Gastrocnemius medialis (tissue), 4 donors: ENCODE measurements around the gene SCAI. TPM values are rescaled to one million over a fixed set of nuclear protein-coding genes. Genes with fewer than 3 reads are reported as not detected.
"Not testable (repeated sequence)": the region's sequence is repeated elsewhere in the genome, so short reads cannot be mapped to it uniquely, and the experiment has no call there.

Source experiments
- ATAC-seq, 2 donors: fragments of 150-250 bp; one replicate each; pipeline ENCODE4 v1.9.1; 2016
- DNase-seq, 2 donors: peaks; one replicate each; pipeline ENCODE4 v3.0.0-alpha.2; 2019
- H3K27ac ChIP-seq, 4 donors: fragments of 200-600 bp; sonication (generic); 1 replicate in 1 of 4; 2 replicates in 3 of 4; pipeline ENCODE4 v1.5.1; 2016 to 2018; ENCODE audit warnings: mild to moderate bottlenecking in 2 of 4, moderate library complexity in 1 of 4
- H3K27me3 ChIP-seq, 3 donors: fragments of 200-600 bp; sonication (generic) in 2 of 3; 1 replicate in 1 of 3; 2 replicates in 2 of 3; pipeline versions ENCODE4 v1.5.1 to v1.6.0; 2016 to 2019; ENCODE audit warnings: mild to moderate bottlenecking in 1 of 3, moderate library complexity in 1 of 3
- H3K36me3 ChIP-seq, 2 donors: fragments of 200-600 bp; sonication (generic) in 1 of 2; one replicate each; pipeline ENCODE4 v1.5.1; 2017 to 2018
- H3K4me1 ChIP-seq, 2 donors: fragments of 200-600 bp; sonication (generic) in 1 of 2; one replicate each; pipeline ENCODE4 v1.5.1; 2016 to 2017; ENCODE audit warnings: mild to moderate bottlenecking in 2 of 2
- H3K4me3 ChIP-seq, 4 donors: fragments of 200-600 bp; sonication (generic) in 3 of 4; 1 replicate in 1 of 4; 2 replicates in 3 of 4; pipeline ENCODE4 v1.5.1; 2016 to 2019; ENCODE audit warnings: mild to moderate bottlenecking in 2 of 4
- H3K9me3 ChIP-seq, 3 donors: fragments of 200-600 bp; sonication (generic) in 2 of 3; 1 replicate in 1 of 3; 2 replicates in 2 of 3; pipeline ENCODE4 v1.5.1; 2016 to 2019
- POLR2A ChIP-seq, 2 donors: fragments of 450-650 bp; IDR thresholded peaks; one replicate each; pipeline ENCODE4 v1.6.1; 2017; ENCODE audit warnings: antibody characterized with exemption in 2 of 2, mild to moderate bottlenecking in 2 of 2, moderate library complexity in 2 of 2
- in situ Hi-C, 4 donors: fragments of 200-750 bp; cut with MboI; loops; one replicate each; pipeline versions ENCODE4 v1.15.0 to v1.8.0; 2017; ENCODE audit warnings: low sequenced_read_pairs in 4 of 4
- intact Hi-C: fragments of 100-400 bp; cut with DNase I; formaldehyde crosslinking; loops from one replicate; pipeline ENCODE4 v1.15.1; 2023; ENCODE audit warnings: low total_unique reads
- total RNA-seq, 4 donors: library from RNA; depleted of rRNA; stranded (reverse); fragments of >200 nt; gene quantifications; one replicate each; pipeline versions ENCODE4 v1.1.0 to v1.2.3, GENCODE V29; 2016
- TF ChIP-seq, protein P1 (sequence below), 5 experiments: fragments of 450-650 bp in 3 of 5; fragments of 200-600 bp in 2 of 5; sonication (generic) in 2 of 5; IDR thresholded peaks in 4 of 5; conservative IDR thresholded peaks in 1 of 5; 1 replicate in 4 of 5; 2 replicates in 1 of 5; pipeline ENCODE4 v1.5.1; 2016 to 2019; ENCODE audit warnings: antibody characterized with exemption in 5 of 5, mild to moderate bottlenecking in 3 of 5, moderate library complexity in 3 of 5

SCAI gene
- total RNA-seq, 4 donors from 2014 or later, result 1.1 to 4.7 (median 3.4) TPM

DNA sequence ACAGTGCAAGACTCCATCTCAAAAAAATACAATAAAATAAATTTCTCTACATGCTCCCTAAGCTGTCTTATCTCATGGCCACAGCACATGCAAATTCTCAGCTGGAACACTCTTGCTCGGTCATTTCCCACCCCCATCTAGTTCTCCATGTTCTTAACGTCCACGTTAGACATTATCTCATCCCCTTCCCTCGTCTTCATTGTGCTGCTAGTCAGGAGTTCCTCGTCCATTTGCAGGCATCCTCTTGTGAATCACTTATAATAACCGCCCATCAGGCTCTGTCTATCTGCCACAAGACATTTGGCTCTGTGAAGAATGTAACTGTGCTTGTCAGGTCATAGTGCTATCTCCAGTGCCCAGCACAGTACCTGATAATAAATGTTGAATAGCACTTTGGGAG, 169.5 kb downstream of the SCAI start:
- DNase-seq (no peak), ATAC-seq (no peak)
- no peak for TF ChIP-seq POLR2A (IDR thresholded peaks at IDR 0.05)
- TF ChIP-seq, protein P1, sequence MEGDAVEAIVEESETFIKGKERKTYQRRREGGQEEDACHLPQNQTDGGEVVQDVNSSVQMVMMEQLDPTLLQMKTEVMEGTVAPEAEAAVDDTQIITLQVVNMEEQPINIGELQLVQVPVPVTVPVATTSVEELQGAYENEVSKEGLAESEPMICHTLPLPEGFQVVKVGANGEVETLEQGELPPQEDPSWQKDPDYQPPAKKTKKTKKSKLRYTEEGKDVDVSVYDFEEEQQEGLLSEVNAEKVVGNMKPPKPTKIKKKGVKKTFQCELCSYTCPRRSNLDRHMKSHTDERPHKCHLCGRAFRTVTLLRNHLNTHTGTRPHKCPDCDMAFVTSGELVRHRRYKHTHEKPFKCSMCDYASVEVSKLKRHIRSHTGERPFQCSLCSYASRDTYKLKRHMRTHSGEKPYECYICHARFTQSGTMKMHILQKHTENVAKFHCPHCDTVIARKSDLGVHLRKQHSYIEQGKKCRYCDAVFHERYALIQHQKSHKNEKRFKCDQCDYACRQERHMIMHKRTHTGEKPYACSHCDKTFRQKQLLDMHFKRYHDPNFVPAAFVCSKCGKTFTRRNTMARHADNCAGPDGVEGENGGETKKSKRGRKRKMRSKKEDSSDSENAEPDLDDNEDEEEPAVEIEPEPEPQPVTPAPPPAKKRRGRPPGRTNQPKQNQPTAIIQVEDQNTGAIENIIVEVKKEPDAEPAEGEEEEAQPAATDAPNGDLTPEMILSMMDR (IDR thresholded peaks at IDR 0.05 in 4 of 5, conservative IDR thresholded peaks at IDR 0.05 in 1 of 5), result no peak
- intact Hi-C loops, result no loop called here
- Histone ChIP-seq H3K9me3 (no peaks in the 10 kb centered on the region), H3K4me3 (no peak overlapping the region), H3K36me3 (no peaks in the 10 kb centered on the region), H3K27ac (no peak overlapping the region), H3K4me1 (peaks cover 0 to 3% of the 10 kb centered on the region in 2 donors), H3K27me3 (no peaks in the 10 kb centered on the region)
- in situ Hi-C loops, result no loop called here

DNA sequence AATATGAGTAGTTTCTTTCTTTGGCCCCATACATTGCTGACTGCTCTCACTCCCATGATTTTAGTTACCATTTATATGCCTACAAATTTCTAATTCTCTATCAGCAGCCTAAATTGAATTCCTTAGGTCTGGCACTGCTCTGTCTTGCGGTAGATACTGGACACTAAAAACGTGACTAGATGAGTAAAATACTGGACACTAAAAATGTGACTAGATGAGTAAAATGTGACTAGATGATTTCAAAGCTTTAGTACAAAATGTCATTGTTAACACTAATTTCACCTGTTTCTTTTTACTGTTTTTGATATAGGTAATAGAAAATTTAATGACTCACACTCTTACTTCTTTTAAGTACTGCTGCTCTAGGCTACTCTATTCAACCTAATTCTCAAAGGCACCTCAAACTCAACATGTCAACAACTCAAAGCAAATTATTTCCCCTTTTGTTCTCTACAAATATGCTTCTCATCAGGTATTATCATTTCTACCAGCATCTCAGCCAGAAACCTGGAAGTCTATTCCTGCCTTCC, 171.0 kb downstream of the SCAI start:
- Histone ChIP-seq H3K4me3 (no peak overlapping the region), H3K27ac (no peak overlapping the region), H3K9me3 (no peaks in the 10 kb centered on the region), H3K36me3 (no peaks in the 10 kb centered on the region), H3K27me3 (no peaks in the 10 kb centered on the region), H3K4me1 (peaks cover 0 to 3% of the 10 kb centered on the region in 2 donors)
- in situ Hi-C loops, result no loop called here
- intact Hi-C loops, result no loop called here
- DNase-seq (no peak), ATAC-seq (no peak)
- no peak for TF ChIP-seq POLR2A (IDR thresholded peaks at IDR 0.05)
- TF ChIP-seq, protein P1 (IDR thresholded peaks at IDR 0.05 in 4 of 5, conservative IDR thresholded peaks at IDR 0.05 in 1 of 5), result no peak

DNA sequence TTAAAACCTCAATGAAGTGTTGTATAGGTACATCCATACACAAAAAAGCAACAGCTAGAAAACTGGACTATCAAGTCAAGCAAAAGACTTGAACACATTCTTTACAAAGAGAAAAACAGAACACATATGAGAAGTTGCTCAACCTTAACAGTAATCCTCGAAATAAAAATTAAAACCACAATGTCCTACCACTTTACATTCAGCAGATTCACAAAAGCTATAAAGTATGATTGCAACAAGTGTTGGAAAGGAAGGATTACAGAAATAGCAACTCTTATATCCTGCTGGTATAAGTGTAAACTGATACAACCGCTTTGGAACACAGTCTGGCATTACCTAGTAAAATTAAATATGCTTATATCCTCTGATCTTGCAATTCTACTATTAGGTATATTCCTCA, 173.9 kb downstream of the SCAI start:
- in situ Hi-C loops (no loop called here), intact Hi-C loops (no loop called here)
- no peak for ATAC-seq
- no peak for DNase-seq
- TF ChIP-seq, protein P1 (IDR thresholded peaks at IDR 0.05 in 4 of 5, conservative IDR thresholded peaks at IDR 0.05 in 1 of 5), result no peak
- TF ChIP-seq POLR2A (IDR thresholded peaks at IDR 0.05), result no peak
- no peak overlapping the region for H3K4me3 ChIP-seq
- no peaks in the 10 kb centered on the region for H3K27me3 ChIP-seq
- H3K27ac ChIP-seq, result no peak overlapping the region
- no peaks in the 10 kb centered on the region for H3K36me3 ChIP-seq
- peaks cover 0 to 3% of the 10 kb centered on the region in 2 donors for H3K4me1 ChIP-seq
- no peaks in the 10 kb centered on the region for H3K9me3 ChIP-seq

DNA sequence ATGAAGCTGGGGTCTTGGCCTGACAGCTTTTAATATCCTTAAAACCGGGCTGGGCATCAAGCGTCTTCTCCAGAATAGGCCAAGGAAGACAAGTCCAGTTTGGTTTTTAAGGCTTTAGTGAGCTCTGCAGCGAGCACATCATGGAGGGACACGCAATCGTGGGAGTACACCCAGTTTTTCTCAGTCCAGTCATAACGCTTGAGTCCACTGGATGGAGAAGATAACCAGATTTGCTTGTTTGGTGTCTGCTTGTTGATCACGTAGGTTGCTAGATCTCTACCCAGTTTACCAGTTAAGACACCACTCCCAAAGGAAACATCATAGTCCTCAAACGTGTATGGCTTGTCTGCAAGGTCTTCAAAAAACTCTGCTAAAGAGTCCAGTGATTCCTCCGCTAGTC, 175.1 kb downstream of the SCAI start:
- H3K4me1 ChIP-seq, result peaks cover 0 to 3% of the 10 kb centered on the region in 2 donors
- H3K9me3 ChIP-seq, result no peaks in the 10 kb centered on the region
- intact Hi-C loops (no loop called here), in situ Hi-C loops (no loop called here)
- ATAC-seq (no peak), DNase-seq (no peak)
- H3K27me3 ChIP-seq, result no peaks in the 10 kb centered on the region
- H3K36me3 ChIP-seq, result no peaks in the 10 kb centered on the region
- H3K4me3 ChIP-seq, result no peak overlapping the region
- TF ChIP-seq POLR2A (IDR thresholded peaks at IDR 0.05), result no peak
- TF ChIP-seq, protein P1 (IDR thresholded peaks at IDR 0.05 in 4 of 5, conservative IDR thresholded peaks at IDR 0.05 in 1 of 5), result no peak
- H3K27ac ChIP-seq, result no peak overlapping the region

DNA sequence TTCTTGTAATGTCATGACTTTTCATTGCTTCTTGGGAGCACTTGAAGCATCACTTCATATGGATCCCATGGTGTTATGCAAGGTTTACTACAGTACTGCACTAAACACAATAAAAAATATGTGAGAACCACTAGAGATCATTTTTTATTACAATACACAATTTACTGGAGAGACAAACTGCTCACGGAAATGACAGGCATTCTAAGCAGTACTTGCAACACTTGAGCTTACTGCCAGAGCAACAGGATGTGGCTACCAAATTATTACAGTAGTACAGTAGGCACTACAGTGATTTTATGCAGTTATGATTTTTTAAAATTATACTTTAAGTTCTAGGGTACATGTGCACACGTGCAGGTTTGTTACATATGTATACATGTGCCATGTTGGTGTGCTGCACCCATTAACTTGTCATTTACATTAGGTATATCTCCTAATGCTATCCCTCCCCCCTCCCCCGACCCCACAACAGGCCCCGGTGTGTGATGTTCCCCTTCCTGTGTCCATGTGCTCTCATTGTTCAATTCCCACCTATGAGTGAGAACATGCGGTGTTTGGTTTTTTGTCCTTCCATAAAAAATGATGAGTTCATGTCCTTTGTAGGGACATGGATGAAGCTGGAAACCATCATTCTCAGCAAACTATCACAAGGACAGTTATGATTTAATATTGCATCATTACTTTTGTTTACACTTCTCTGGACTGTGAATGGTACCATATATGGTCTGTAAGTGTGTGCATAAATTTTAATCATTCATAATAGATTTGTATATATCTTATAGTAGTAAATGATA, 177.4 kb downstream of the SCAI start:
- intact Hi-C loops, H3K9me3 ChIP-seq, H3K4me1 ChIP-seq, H3K27me3 ChIP-seq, H3K27ac ChIP-seq, DNase-seq, ATAC-seq, H3K36me3 ChIP-seq, in situ Hi-C loops, H3K4me3 ChIP-seq: not testable (repeated sequence)
